H1 (cell line): Measurements from ENCODE around the gene PCDHA9. TPM values are rescaled to one million over a fixed set of nuclear protein-coding genes. Genes with fewer than 3 reads are reported as not detected.

Experiments
- ATF3 ChIP-seq: IDR thresholded peaks from 2 replicates; pipeline ENCODE4 v1.6.1; 2011; ENCODE audit warnings: low read depth, mild to moderate bottlenecking, low read length; ENCODE audit not compliant: insufficient read depth
- EGR1 ChIP-seq: IDR thresholded peaks from 2 replicates; pipeline ENCODE4 v1.6.1; 2011; ENCODE audit warnings: low read depth, low read length, borderline replicate concordance
- KDM1A ChIP-seq: fragments of 200-600, 300-600 bp; sonication (generic); IDR thresholded peaks from 2 replicates; pipeline ENCODE4 v1.7.1; 2016; ENCODE audit warnings: mild to moderate bottlenecking, low read length, borderline replicate concordance
- RNF2 ChIP-seq: fragments of 200-900, 300-1000 bp; sonication (generic); IDR thresholded peaks from 2 replicates; pipeline ENCODE4 v1.7.1; 2016; ENCODE audit warnings: borderline replicate concordance, low read depth, mild to moderate bottlenecking, antibody characterized with exemption, low read length; ENCODE audit not compliant: poor library complexity, severe bottlenecking; ENCODE audit errors: missing control alignments
- TBP ChIP-seq: IDR thresholded peaks from 2 replicates; pipeline ENCODE4 v1.6.1; 2011; ENCODE audit warnings: low read depth, low read length, improper control_type of control experiment
- ZNF274 ChIP-seq: IDR thresholded peaks from 2 replicates; pipeline ENCODE4 v1.7.0; 2012; ENCODE audit warnings: low read length, borderline replicate concordance; ENCODE audit errors: extremely low read depth
- polyA plus RNA-seq, 7 experiments: library from polyadenylated mRNA; depleted of rRNA in 3 of 7; stranded (reverse) in 5 of 7; unstranded in 2 of 7; fragments of >200 nt in 5 of 7; fragments of 200-250 nt in 2 of 7; gene quantifications; 1 replicate in 5 of 7; 2 replicates in 1 of 7; 4 replicates in 1 of 7; pipeline versions ENCODE4 v1.2.1 to v1.2.3, GENCODE V29; 2011 to 2013; ENCODE audit warnings: missing spikeins in 2 of 7, mixed read lengths in 2 of 7
- total RNA-seq: library from RNA; stranded (reverse); fragmentation: NEBNext Ultra II Directional; extraction: Animal tissue kit (Norgen Biotek cat#: 25700); gene quantifications from 2 replicates; pipeline ENCODE4 v1.2.1, GENCODE V29; 2021
- TF ChIP-seq, protein P1 (sequence below): fragments of 300-600 bp; sonication (generic); IDR thresholded peaks from 2 replicates; pipeline ENCODE4 v1.7.1; 2012; ENCODE audit warnings: low read length, moderate library complexity, mild to moderate bottlenecking, inconsistent platforms; ENCODE audit not compliant: insufficient replicate concordance

The PCDHA9 gene
- total and polyA plus RNA-seq, 2 of the 8 experiments (the other 6 are each of a cell fraction or from before 2014, with no cell fraction given): 0.12 to 0.28 TPM

DNA sequence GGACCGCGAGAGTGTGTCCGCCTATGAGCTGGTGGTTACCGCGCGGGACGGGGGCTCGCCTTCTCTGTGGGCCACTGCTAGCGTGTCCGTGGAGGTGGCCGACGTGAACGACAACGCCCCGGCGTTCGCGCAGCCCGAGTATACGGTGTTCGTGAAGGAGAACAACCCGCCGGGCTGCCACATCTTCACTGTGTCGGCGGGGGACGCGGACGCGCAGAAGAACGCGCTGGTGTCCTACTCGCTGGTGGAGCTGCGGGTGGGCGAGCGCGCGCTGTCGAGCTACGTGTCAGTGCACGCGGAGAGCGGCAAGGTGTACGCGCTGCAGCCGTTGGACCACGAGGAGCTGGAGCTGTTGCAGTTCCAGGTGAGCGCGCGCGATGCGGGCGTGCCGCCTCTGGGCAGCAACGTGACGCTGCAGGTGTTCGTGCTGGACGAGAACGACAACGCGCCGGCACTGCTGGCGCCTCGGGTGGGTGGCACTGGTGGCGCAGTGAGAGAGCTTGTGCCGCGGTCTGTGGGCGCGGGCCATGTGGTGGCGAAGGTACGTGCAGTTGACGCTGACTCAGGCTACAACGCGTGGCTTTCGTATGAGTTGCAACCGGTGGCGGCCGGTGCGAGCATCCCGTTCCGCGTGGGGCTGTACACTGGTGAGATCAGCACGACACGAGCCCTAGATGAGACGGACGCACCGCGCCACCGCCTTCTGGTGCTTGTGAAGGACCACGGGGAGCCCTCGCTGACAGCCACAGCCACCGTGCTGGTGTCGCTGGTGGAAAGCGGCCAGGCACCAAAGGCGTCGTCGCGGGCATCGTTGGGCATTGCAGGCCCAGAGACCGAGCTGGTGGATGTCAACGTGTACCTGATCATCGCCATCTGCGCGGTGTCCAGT lies 12.3 kb upstream of the PCDHA9 start (continued):
- TF ChIP-seq ZNF274: no peak
- no peak for TF ChIP-seq RNF2
- TF ChIP-seq KDM1A: no peak
- TF ChIP-seq TBP: no peak
- no peak for TF ChIP-seq EGR1
- TF ChIP-seq ATF3: no peak
- TF ChIP-seq, protein P1, sequence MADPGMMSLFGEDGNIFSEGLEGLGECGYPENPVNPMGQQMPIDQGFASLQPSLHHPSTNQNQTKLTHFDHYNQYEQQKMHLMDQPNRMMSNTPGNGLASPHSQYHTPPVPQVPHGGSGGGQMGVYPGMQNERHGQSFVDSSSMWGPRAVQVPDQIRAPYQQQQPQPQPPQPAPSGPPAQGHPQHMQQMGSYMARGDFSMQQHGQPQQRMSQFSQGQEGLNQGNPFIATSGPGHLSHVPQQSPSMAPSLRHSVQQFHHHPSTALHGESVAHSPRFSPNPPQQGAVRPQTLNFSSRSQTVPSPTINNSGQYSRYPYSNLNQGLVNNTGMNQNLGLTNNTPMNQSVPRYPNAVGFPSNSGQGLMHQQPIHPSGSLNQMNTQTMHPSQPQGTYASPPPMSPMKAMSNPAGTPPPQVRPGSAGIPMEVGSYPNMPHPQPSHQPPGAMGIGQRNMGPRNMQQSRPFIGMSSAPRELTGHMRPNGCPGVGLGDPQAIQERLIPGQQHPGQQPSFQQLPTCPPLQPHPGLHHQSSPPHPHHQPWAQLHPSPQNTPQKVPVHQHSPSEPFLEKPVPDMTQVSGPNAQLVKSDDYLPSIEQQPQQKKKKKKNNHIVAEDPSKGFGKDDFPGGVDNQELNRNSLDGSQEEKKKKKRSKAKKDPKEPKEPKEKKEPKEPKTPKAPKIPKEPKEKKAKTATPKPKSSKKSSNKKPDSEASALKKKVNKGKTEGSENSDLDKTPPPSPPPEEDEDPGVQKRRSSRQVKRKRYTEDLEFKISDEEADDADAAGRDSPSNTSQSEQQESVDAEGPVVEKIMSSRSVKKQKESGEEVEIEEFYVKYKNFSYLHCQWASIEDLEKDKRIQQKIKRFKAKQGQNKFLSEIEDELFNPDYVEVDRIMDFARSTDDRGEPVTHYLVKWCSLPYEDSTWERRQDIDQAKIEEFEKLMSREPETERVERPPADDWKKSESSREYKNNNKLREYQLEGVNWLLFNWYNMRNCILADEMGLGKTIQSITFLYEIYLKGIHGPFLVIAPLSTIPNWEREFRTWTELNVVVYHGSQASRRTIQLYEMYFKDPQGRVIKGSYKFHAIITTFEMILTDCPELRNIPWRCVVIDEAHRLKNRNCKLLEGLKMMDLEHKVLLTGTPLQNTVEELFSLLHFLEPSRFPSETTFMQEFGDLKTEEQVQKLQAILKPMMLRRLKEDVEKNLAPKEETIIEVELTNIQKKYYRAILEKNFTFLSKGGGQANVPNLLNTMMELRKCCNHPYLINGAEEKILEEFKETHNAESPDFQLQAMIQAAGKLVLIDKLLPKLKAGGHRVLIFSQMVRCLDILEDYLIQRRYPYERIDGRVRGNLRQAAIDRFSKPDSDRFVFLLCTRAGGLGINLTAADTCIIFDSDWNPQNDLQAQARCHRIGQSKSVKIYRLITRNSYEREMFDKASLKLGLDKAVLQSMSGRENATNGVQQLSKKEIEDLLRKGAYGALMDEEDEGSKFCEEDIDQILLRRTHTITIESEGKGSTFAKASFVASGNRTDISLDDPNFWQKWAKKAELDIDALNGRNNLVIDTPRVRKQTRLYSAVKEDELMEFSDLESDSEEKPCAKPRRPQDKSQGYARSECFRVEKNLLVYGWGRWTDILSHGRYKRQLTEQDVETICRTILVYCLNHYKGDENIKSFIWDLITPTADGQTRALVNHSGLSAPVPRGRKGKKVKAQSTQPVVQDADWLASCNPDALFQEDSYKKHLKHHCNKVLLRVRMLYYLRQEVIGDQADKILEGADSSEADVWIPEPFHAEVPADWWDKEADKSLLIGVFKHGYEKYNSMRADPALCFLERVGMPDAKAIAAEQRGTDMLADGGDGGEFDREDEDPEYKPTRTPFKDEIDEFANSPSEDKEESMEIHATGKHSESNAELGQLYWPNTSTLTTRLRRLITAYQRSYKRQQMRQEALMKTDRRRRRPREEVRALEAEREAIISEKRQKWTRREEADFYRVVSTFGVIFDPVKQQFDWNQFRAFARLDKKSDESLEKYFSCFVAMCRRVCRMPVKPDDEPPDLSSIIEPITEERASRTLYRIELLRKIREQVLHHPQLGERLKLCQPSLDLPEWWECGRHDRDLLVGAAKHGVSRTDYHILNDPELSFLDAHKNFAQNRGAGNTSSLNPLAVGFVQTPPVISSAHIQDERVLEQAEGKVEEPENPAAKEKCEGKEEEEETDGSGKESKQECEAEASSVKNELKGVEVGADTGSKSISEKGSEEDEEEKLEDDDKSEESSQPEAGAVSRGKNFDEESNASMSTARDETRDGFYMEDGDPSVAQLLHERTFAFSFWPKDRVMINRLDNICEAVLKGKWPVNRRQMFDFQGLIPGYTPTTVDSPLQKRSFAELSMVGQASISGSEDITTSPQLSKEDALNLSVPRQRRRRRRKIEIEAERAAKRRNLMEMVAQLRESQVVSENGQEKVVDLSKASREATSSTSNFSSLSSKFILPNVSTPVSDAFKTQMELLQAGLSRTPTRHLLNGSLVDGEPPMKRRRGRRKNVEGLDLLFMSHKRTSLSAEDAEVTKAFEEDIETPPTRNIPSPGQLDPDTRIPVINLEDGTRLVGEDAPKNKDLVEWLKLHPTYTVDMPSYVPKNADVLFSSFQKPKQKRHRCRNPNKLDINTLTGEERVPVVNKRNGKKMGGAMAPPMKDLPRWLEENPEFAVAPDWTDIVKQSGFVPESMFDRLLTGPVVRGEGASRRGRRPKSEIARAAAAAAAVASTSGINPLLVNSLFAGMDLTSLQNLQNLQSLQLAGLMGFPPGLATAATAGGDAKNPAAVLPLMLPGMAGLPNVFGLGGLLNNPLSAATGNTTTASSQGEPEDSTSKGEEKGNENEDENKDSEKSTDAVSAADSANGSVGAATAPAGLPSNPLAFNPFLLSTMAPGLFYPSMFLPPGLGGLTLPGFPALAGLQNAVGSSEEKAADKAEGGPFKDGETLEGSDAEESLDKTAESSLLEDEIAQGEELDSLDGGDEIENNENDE: no peak
- TF ChIP-seq, all 59 proteins: peak for 0
